Fibroblast of pulmonary artery (primary cell): Measurements from ENCODE around the gene YPEL3.

Source experiments
- DNase-seq: peaks from one replicate; pipeline ENCODE4 v3.0.0-alpha.2; 2010; ENCODE audit warnings: low read depth
- H3K4me3 ChIP-seq: replicated peaks from 2 replicates; pipeline ENCODE4 v1.5.1; 2011; ENCODE audit warnings: low read depth, mild to moderate bottlenecking, control low read depth, low read length, moderate library complexity
- TF ChIP-seq, protein P1 (sequence below): IDR thresholded peaks from 2 replicates; pipeline ENCODE4 v1.5.1; 2011; ENCODE audit warnings: mild to moderate bottlenecking, control low read depth, low read length, inconsistent platforms; ENCODE audit errors: missing control alignments

YPEL3 gene

DNA sequence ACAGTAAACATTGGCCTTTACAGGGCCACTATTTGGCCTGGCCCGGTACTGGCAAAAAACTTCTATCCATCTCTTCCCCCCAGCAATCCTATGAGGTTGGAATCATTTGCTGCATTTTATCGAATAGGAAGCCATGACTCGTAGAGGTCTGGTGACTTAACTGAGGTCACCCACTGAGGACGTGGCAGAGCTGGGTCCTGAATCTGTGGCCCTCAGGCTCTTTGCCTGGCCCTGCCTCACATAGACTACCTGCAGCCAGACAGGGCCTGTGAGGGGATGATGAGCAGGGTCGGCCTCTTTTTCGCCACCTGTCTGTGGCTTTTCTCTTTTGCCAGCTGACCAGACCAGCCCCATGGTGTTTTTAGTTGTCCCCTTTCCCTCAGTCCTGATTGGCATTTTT, 18.4 kb downstream of the YPEL3 start:
- TF ChIP-seq, protein P1, sequence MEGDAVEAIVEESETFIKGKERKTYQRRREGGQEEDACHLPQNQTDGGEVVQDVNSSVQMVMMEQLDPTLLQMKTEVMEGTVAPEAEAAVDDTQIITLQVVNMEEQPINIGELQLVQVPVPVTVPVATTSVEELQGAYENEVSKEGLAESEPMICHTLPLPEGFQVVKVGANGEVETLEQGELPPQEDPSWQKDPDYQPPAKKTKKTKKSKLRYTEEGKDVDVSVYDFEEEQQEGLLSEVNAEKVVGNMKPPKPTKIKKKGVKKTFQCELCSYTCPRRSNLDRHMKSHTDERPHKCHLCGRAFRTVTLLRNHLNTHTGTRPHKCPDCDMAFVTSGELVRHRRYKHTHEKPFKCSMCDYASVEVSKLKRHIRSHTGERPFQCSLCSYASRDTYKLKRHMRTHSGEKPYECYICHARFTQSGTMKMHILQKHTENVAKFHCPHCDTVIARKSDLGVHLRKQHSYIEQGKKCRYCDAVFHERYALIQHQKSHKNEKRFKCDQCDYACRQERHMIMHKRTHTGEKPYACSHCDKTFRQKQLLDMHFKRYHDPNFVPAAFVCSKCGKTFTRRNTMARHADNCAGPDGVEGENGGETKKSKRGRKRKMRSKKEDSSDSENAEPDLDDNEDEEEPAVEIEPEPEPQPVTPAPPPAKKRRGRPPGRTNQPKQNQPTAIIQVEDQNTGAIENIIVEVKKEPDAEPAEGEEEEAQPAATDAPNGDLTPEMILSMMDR = no peak
- no peak for DNase-seq
- no peak overlapping the region for H3K4me3 ChIP-seq

DNA sequence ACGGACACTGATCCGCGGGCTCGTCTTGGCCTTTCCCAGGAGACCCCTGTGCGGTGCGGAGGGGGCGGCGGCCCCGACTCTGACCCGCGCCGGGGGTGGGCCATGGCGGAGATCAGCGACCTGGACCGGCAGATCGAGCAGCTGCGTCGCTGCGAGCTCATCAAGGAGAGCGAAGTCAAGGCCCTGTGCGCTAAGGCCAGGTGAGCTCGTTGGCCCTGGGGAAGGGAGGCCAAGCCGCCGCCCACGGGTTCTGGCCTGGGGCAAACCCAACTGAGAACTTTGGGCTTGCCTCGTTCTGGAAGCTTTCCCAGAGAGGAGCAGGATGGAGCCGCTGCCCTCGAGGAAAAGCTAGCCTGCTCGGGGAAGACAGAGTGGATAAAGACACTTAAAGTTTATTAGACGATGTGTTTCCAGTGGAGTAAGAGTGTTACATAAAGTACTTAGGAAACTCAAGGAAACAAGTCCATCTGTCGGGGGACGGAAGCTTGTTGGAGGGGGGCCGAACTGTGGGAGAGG, 19.7 kb downstream of the YPEL3 start:
- TF ChIP-seq, protein P1 = no peak
- DNase-seq = no peak
- H3K4me3 ChIP-seq = peak overlapping the region; percentile 93

DNA sequence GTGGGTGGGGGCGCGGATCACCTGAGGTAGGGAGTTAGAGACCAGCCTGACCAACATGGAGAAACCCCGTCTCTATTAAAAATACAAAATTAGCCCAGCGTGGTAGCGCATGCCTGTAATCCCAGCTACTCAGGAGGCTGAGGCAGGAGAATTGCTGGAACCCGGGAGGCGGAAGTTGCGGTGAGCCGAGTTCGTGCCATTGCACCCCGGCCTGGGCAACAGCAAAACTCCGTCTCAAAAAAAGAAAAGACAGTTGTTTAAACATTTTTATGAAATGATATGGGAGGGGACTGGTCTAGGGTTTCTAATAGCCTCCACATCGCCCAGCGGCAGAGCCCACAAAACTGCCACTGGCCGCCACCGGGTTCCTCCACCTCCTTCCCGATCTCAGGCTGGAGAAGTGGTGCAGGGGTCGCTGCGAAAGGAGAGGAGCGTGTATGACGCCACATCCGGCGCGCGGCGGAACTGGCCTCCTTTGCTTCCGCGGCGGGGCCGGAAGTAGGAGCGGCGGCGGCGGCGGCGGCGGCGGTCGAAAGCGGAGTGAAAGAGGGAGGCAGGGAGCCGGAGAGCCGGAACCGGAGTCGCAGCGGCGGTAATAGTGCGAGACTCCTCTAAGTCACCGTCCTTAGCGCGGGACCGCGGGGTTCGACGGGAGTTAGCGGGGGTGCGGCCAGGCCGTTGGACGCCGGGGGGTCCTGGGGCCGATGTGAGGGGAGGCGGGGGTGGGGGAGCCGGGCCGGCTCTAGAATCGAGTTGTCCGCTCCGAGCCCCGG, 20.3 kb downstream of the YPEL3 start, which contains the start of gene PPP4C:
Gene PPP4C (plus strand): TSS at position 492 of the 773 bp plus-strand sequence. CDS start 384 bp downstream, outside the sequence.
- TF ChIP-seq, protein P1 = no peak
- peak; percentile 89 for DNase-seq

DNA sequence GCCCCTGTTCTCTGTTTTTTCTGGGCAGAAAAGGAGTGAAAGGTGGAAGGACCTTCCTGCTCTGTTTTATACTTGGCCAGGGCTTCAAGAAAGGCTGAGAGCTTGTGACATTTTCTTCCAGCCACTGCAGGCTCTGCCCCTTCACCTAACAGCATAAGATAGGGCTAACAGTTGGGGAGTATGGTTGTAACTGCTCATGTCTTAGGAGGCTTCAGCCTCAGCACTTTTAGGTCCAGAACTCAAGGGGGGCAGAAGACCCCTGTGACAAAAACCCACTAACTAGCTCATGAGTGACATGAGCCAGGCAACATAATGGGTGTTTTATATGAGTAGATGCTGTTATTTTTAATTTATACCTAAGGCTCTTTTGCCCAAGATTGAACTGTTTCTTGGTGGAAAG, 25.5 kb downstream of the YPEL3 start:
- no peak for DNase-seq
- peak overlapping the region; percentile 32 for H3K4me3 ChIP-seq
- TF ChIP-seq, protein P1 = no peak

More for the DNA sequence above, 20.3 kb downstream of the YPEL3 start, which contains the start of gene PPP4C:
- peak within 1 kb of the TSS; percentile 93 for H3K4me3 ChIP-seq

DNA sequence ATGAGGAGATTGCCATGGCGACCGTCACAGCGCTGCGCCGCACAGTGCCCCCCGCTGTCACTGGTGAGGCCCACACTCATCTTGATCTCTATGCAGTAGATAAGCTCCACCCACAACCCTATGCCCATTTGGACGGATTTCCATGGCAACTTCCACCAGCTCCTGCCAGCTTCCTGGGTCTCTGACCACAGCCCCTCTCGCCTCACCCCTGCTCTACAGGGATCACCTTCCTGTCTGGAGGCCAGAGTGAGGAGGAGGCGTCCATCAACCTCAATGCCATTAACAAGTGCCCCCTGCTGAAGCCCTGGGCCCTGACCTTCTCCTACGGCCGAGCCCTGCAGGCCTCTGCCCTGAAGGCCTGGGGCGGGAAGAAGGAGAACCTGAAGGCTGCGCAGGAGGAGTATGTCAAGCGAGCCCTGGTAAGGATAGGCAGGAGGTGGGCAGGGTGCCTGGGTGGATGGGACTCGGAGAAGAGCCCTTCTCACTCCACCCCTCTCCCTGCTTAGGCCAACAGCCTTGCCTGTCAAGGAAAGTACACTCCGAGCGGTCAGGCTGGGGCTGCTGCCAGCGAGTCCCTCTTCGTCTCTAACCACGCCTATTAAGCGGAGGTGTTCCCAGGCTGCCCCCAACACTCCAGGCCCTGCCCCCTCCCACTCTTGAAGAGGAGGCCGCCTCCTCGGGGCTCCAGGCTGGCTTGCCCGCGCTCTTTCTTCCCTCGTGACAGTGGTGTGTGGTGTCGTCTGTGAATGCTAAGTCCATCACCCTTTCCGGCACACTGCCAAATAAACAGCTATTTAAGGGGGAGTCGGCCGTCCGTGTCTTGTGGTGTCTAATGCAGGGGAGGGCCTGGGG, 26.2 kb downstream of the YPEL3 start:
- DNase-seq = peak; percentile 39
- TF ChIP-seq, protein P1 = no peak
- peak overlapping the region; percentile 32 for H3K4me3 ChIP-seq

DNA sequence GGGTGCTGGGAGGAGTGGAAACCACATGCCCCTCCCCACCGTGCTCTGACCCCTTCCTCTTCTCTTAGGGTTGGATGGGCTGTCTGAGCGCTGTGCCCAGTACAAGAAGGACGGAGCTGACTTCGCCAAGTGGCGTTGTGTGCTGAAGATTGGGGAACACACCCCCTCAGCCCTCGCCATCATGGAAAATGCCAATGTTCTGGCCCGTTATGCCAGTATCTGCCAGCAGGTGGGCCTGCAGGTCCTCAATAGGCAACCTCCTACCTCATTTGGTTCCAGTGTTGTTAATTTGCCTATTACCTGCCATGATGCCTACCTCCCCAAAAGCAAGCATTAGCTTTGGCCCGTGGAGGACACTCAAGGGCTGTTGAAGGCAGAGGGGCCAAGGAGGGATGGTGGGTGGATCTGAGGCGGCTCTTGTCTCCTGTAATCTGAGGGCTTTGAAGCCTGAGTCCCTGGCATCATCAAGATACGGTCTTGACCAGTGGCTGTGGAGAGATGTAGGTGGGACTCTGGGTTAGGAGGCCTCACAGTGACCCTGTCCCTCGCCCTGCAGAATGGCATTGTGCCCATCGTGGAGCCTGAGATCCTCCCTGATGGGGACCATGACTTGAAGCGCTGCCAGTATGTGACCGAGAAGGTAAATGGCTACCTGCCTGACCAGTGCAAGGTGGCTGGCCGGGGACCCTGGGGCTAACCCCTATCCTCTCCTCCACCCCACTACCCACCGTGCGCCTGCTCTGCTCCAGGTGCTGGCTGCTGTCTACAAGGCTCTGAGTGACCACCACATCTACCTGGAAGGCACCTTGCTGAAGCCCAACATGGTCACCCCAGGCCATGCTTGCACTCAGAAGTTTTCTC, 27.0 kb downstream of the YPEL3 start:
- peak overlapping the region; percentile 32 for H3K4me3 ChIP-seq

More for the DNA sequence above, 27.0 kb downstream of the YPEL3 start:
- peak; percentile 47 for DNase-seq
- TF ChIP-seq, protein P1 = peak; percentile 56
